Kidney epithelial cell (primary cell): ENCODE results near the gene ZAR1L. TPM values are rescaled to one million over a fixed set of nuclear protein-coding genes. Genes with fewer than 3 reads are reported as not detected.
A peak's percentile ranks its signal among the peaks of the same experiment; 100 is the strongest.
"Not testable (repeated sequence)": the region's sequence is repeated elsewhere in the genome, so short reads cannot be mapped to it uniquely, and the experiment has no call there.

Source experiments
- DNase-seq: peaks from one replicate; pipeline ENCODE4 v3.0.0-alpha.2; 2010; ENCODE audit warnings: low read depth
- H3K27me3 ChIP-seq: 2 replicates; pipeline ENCODE4 v1.6.0; 2011; ENCODE audit warnings: low read length; ENCODE audit not compliant: control insufficient read depth, insufficient read depth
- H3K36me3 ChIP-seq: 2 replicates; pipeline ENCODE4 v1.5.1; 2011; ENCODE audit warnings: low read length; ENCODE audit not compliant: control insufficient read depth, insufficient read depth
- H3K4me3 ChIP-seq: 2 replicates; pipeline ENCODE4 v1.5.1; 2011; ENCODE audit warnings: low read depth, mild to moderate bottlenecking, control low read depth, low read length
- total RNA-seq: library from RNA; depleted of rRNA; stranded (reverse); fragments of >200 nt; gene quantifications from 2 replicates; pipeline ENCODE4 v1.2.3, GENCODE V29; 2015
- TF ChIP-seq, protein P1 (sequence below): IDR thresholded peaks from 2 replicates; pipeline ENCODE4 v1.5.1; 2011; ENCODE audit warnings: mild to moderate bottlenecking, moderate library complexity, low read length, control low read depth, inconsistent platforms; ENCODE audit not compliant: insufficient read depth, poor library complexity, severe bottlenecking

ZAR1L gene
- 0.14 TPM in 1 of 2 replicates, not detected in the other for total RNA-seq

GRCh38 chr13:32315238-32316027 is at the start of gene ZAR1L, which contains the start of gene BRCA2:
ZAR1L (minus strand) TSS chr13:32315363; CDS start chr13:32311925, 3,438 bp downstream.
BRCA2 (plus strand) TSS chr13:32315508; CDS start chr13:32316461, 953 bp downstream.
- TF ChIP-seq, protein P1, sequence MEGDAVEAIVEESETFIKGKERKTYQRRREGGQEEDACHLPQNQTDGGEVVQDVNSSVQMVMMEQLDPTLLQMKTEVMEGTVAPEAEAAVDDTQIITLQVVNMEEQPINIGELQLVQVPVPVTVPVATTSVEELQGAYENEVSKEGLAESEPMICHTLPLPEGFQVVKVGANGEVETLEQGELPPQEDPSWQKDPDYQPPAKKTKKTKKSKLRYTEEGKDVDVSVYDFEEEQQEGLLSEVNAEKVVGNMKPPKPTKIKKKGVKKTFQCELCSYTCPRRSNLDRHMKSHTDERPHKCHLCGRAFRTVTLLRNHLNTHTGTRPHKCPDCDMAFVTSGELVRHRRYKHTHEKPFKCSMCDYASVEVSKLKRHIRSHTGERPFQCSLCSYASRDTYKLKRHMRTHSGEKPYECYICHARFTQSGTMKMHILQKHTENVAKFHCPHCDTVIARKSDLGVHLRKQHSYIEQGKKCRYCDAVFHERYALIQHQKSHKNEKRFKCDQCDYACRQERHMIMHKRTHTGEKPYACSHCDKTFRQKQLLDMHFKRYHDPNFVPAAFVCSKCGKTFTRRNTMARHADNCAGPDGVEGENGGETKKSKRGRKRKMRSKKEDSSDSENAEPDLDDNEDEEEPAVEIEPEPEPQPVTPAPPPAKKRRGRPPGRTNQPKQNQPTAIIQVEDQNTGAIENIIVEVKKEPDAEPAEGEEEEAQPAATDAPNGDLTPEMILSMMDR: no peak
- peaks cover 2% of the 10 kb centered on the region for H3K36me3 ChIP-seq
- peak within 1 kb of the TSS; percentile 58 for H3K4me3 ChIP-seq
- DNase-seq: no peak
- H3K27me3 ChIP-seq: no peaks in the 10 kb centered on the region

DNA sequence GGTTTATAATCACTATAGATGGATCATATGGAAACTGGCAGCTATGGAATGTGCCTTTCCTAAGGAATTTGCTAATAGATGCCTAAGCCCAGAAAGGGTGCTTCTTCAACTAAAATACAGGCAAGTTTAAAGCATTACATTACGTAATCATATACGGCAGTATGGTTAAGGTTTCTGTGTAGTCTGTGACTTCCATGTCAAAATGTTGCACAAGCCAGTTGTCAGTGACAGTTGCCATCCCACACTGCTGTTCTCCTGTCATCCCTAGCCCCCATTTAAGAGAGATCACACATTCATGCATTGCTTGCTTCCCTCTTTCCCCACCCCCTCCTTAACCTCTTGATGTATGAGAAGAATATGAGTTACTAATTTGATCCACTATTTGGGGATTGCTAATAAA is 47.4 kb upstream of the ZAR1L start:
- H3K27me3 ChIP-seq: no peaks in the 10 kb centered on the region
- H3K36me3 ChIP-seq: no peaks in the 10 kb centered on the region
- H3K4me3 ChIP-seq: no peak overlapping the region
- no peak for DNase-seq
- TF ChIP-seq, protein P1: no peak

DNA sequence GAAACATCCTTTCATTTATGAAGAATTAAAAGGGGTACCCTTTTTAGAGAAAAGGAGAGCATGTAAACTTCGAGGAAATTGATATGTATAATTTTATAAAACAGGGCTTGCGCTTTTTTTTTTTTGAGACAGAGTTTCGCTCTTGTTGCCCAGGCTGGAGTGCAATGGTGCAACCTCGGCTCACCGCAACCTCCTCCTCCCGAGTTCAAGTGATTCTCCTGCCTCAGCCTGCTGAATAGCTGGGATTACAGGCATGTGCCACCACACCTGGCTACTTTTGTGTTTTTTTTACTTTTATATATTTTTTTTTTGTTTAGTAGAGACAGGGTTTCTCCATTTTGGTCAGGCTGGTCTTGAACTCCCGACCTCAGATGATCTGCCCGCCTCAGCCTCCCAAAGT is 40.8 kb upstream of the ZAR1L start:
- not testable (repeated sequence) for H3K4me3 ChIP-seq, H3K36me3 ChIP-seq, H3K27me3 ChIP-seq, DNase-seq

DNA sequence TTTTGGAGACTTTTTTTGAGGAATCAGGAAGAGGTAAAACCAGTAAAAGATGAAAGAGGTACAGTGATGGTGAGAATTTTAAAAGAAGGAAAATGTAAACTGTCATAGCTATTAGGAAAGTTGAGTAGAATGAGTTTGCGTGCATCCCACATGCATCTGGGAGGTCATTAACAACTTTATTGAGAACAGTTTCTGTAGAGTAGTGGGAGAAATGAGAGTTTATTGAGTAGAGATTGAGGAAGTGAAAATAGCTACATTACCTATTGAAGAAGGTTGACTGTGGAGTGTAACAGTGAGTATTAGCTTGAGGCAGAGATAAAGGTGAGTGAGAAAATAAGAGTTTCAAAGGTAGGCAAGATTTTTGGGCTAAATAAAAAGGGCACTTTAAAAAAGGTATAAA is 38.9 kb upstream of the ZAR1L start:
- H3K36me3 ChIP-seq: no peaks in the 10 kb centered on the region
- DNase-seq: no peak
- H3K27me3 ChIP-seq: no peaks in the 10 kb centered on the region
- H3K4me3 ChIP-seq: no peak overlapping the region
- TF ChIP-seq, protein P1: no peak

DNA sequence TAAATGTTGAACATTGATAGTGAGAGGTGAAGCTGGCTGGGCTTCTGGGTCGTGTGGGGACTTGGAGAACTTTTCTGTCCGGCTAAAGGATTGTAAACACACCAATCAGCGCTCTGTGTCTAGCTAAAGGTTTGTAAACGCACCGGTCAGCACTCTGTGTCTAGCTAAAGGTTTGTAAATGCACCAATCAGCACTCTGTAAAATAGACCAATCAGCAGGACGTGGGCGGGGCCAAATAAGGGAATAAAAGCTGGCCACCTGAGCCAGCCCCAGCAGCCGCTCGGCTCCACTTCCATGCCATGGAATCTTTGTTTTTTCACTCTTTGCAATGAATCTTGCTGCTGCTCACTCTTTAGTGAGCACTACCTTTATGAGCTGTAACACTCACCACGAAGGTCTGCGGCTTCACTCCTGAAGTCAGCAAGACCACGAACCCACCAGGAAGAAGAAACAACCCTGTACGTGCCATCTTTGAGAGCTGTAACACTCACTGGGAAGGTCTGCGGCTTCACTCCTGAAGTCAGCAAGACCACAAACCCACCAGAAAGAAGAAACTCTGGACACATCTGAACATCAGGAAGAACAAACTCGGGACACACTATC is 35.8 kb upstream of the ZAR1L start:
- not testable (repeated sequence) for H3K4me3 ChIP-seq, H3K36me3 ChIP-seq, H3K27me3 ChIP-seq, DNase-seq

GRCh38 chr13:32347651-32348050 is 32.5 kb upstream of the ZAR1L start:
- Histone ChIP-seq H3K36me3 (no peaks in the 10 kb centered on the region), H3K4me3 (no peak overlapping the region), H3K27me3 (no peaks in the 10 kb centered on the region)
- TF ChIP-seq, protein P1: no peak
- no peak for DNase-seq

DNA sequence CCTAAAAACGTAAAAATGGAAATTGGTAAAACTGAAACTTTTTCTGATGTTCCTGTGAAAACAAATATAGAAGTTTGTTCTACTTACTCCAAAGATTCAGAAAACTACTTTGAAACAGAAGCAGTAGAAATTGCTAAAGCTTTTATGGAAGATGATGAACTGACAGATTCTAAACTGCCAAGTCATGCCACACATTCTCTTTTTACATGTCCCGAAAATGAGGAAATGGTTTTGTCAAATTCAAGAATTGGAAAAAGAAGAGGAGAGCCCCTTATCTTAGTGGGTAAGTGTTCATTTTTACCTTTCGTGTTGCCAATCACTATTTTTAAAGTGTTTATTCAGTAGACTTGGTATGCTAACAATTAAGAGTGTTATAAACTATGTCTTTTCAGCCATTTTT is 25.8 kb upstream of the ZAR1L start:
- H3K27me3 ChIP-seq: no peaks in the 10 kb centered on the region

More for the DNA sequence above, 25.8 kb upstream of the ZAR1L start:
- no peak for DNase-seq
- H3K4me3 ChIP-seq: no peak overlapping the region
- no peaks in the 10 kb centered on the region for H3K36me3 ChIP-seq
- TF ChIP-seq, protein P1: no peak
